Immature natural killer cell (primary cell): ENCODE measurements around the gene PSMD1. TPM values are rescaled to one million over a fixed set of nuclear protein-coding genes. Genes with fewer than 3 reads are reported as not detected.

Experiments
- DNase-seq, 3 donors: peaks; one replicate each; pipeline ENCODE4 v3.0.0; 2022; ENCODE audit warnings: mixed read lengths in 1 of 3
- H3K27ac Mint-ChIP-seq, 6 donors: one replicate each; pipeline ENCODE4 v1.8.0; 2020; ENCODE audit warnings: mixed read lengths in 6 of 6, mild to moderate bottlenecking in 5 of 6, inconsistent platforms in 4 of 6, moderate library complexity in 3 of 6
- H3K27me3 Mint-ChIP-seq, 3 donors: one replicate each; pipeline ENCODE4 v1.8.0; 2020 to 2021; ENCODE audit warnings: low read depth in 3 of 3, mild to moderate bottlenecking in 3 of 3, mixed read lengths in 3 of 3, moderate library complexity in 3 of 3, inconsistent platforms in 1 of 3
- H3K36me3 Mint-ChIP-seq, 3 donors: one replicate each; pipeline ENCODE4 v1.8.0; 2020; ENCODE audit warnings: mixed read lengths in 3 of 3, inconsistent platforms in 2 of 3, mild to moderate bottlenecking in 2 of 3
- H3K4me1 Mint-ChIP-seq, 2 donors: one replicate each; pipeline ENCODE4 v1.8.0; 2020; ENCODE audit warnings: inconsistent platforms in 2 of 2, mild to moderate bottlenecking in 2 of 2, mixed read lengths in 2 of 2, moderate library complexity in 1 of 2
- H3K4me3 Mint-ChIP-seq, 5 donors: one replicate each; pipeline ENCODE4 v1.8.0; 2020; ENCODE audit warnings: mild to moderate bottlenecking in 5 of 5, mixed read lengths in 5 of 5, inconsistent platforms in 3 of 5, moderate library complexity in 3 of 5
- H3K9me3 Mint-ChIP-seq, 6 donors: one replicate each; pipeline ENCODE4 v1.8.0; 2020; ENCODE audit warnings: mild to moderate bottlenecking in 6 of 6, mixed read lengths in 6 of 6, inconsistent platforms in 4 of 6, moderate library complexity in 3 of 6
- polyA plus RNA-seq, 3 donors: library from polyadenylated mRNA; unstranded; fragments of 300-500 nt; fragmentation: Illumina TruSeq; gene quantifications; one replicate each; pipeline ENCODE4 v1.2.3, GENCODE V29; 2021

Gene PSMD1
- polyA plus RNA-seq, 3 donors from 2014 or later = 35.1 to 79.2 (median 61.0) TPM

GRCh38 chr2:231219289-231219688, 162.6 kb downstream of the PSMD1 start:
- no peak overlapping the region for H3K27ac Mint-ChIP-seq

GRCh38 chr2:231221761-231222160, 165.1 kb downstream of the PSMD1 start:
- H3K36me3 Mint-ChIP-seq = peaks cover 0 to 3% (median 0%) of the 10 kb centered on the region in 3 donors
- no peaks in the 10 kb centered on the region for H3K9me3 Mint-ChIP-seq
- no peak overlapping the region for H3K27ac Mint-ChIP-seq
- peaks cover 0 to 9% (median 1%) of the 10 kb centered on the region in 3 donors for H3K27me3 Mint-ChIP-seq
- DNase-seq = no peak
- no peak overlapping the region for H3K4me3 Mint-ChIP-seq
- H3K4me1 Mint-ChIP-seq = no peaks in the 10 kb centered on the region

More at GRCh38 chr2:231219289-231219688, 162.6 kb downstream of the PSMD1 start:
- no peak for DNase-seq
- H3K27me3 Mint-ChIP-seq = peaks cover 0 to 10% (median 1%) of the 10 kb centered on the region in 3 donors
- H3K4me3 Mint-ChIP-seq = no peak overlapping the region
- H3K4me1 Mint-ChIP-seq = no peaks in the 10 kb centered on the region
- H3K9me3 Mint-ChIP-seq = no peaks in the 10 kb centered on the region
- peaks cover 0 to 3% (median 0%) of the 10 kb centered on the region in 3 donors for H3K36me3 Mint-ChIP-seq

Other genes starting within 250 kb of the PSMD1 start
- 10 to 100 TPM in 2 of 3 donors, 1 to 10 TPM in 1; 5.3 to 23.7 (median 16.9) TPM for gene ITM2C, start 191.9 kb upstream of the PSMD1 start, polyA plus RNA-seq
- not detected for gene GPR55, start 131.6 kb upstream of the PSMD1 start, polyA plus RNA-seq
- gene SPATA3, start 60.7 kb upstream of the PSMD1 start, polyA plus RNA-seq = not detected
- gene C2orf72, start 19.3 kb upstream of the PSMD1 start, polyA plus RNA-seq = not detected
- gene HTR2B, start 68.2 kb downstream of the PSMD1 start, polyA plus RNA-seq = under 1 TPM in 1 of 3 donors, not detected in 2; 0.10 TPM
- gene ARMC9, start 141.8 kb downstream of the PSMD1 start, polyA plus RNA-seq = 1 to 10 TPM in 1 of 3 donors, under 1 TPM in 1, not detected in 1; 0.94 to 1.1 TPM